GM21737 (cell line): ENCODE results near the gene ZMYM5.
"Not testable (repeated sequence)": the region's sequence is repeated elsewhere in the genome, so short reads cannot be mapped to it uniquely, and the experiment has no call there.

Experiments used
- ATAC-seq: cut with Tn5 transposase; IDR thresholded peaks from one replicate; pipeline ENCODE4 v1.9.1; 2021; ENCODE audit warnings: mild to moderate bottlenecking, moderate library complexity; ENCODE audit not compliant: unreplicated experiment

The ZMYM5 gene

GRCh38 chr13:19863323-19864023 is at the start of gene ZMYM5:
TSS of gene ZMYM5 (minus strand) at chr13:19863649. CDS start at chr13:19852180, 11,469 bp downstream.
- ATAC-seq = peak; percentile 85

- ATAC-seq = no peak
Observed at GRCh38 chr13:19910336-19911072, 47.1 kb upstream of the ZMYM5 start.

- ATAC-seq = no peak
Observed at GRCh38 chr13:19908350-19908986, 45.0 kb upstream of the ZMYM5 start.

- ATAC-seq = not testable (repeated sequence)
Observed at GRCh38 chr13:19905487-19906195, 42.2 kb upstream of the ZMYM5 start.

- no peak for ATAC-seq
Observed at GRCh38 chr13:19890030-19890429, 26.6 kb upstream of the ZMYM5 start.

- no peak for ATAC-seq
Observed at GRCh38 chr13:19888799-19889198, 25.4 kb upstream of the ZMYM5 start.

- no peak for ATAC-seq
Observed at GRCh38 chr13:19882231-19882630, 18.8 kb upstream of the ZMYM5 start.

- ATAC-seq = no peak
Observed at GRCh38 chr13:19881641-19882040, 18.2 kb upstream of the ZMYM5 start.

GRCh38 chr13:19864746-19865309 is 1.4 kb upstream of the ZMYM5 start:
- ATAC-seq = peak; percentile 5

- ATAC-seq = peak; percentile 29
Observed at GRCh38 chr13:19864024-19864745, 736 bp upstream of the ZMYM5 start.

GRCh38 chr13:19862481-19863313 is 752 bp downstream of the ZMYM5 start:
- peak; percentile 2 for ATAC-seq

- ATAC-seq = no peak
Observed at GRCh38 chr13:19861762-19862161, 1.7 kb downstream of the ZMYM5 start.

GRCh38 chr13:19860884-19861655 is 2.4 kb downstream of the ZMYM5 start:
- no peak for ATAC-seq

GRCh38 chr13:19857637-19858036 is 5.8 kb downstream of the ZMYM5 start:
- not testable (repeated sequence) for ATAC-seq

- no peak for ATAC-seq
Observed at GRCh38 chr13:19852766-19853165, 10.7 kb downstream of the ZMYM5 start.

GRCh38 chr13:19845758-19846157 is 17.7 kb downstream of the ZMYM5 start:
- ATAC-seq = no peak

GRCh38 chr13:19838865-19839275 is 24.6 kb downstream of the ZMYM5 start:
- no peak for ATAC-seq

GRCh38 chr13:19836472-19836871 is 27.0 kb downstream of the ZMYM5 start:
- no peak for ATAC-seq

- ATAC-seq = no peak
Observed at GRCh38 chr13:19834704-19835103, 28.7 kb downstream of the ZMYM5 start.
